Measurements from ENCODE around the gene CELA2A.
A peak's percentile ranks its signal among the peaks of the same experiment; 100 is the strongest.
"Not testable (repeated sequence)": the region's sequence is repeated elsewhere in the genome, so short reads cannot be mapped to it uniquely, and the experiment has no call there.

Gene CELA2A

GRCh38 chr1:15424981-15425380, 31.6 kb upstream of the CELA2A start:
- no peak for DNase-seq (ENCODE audit: low read depth in 2 of 2)

DNA sequence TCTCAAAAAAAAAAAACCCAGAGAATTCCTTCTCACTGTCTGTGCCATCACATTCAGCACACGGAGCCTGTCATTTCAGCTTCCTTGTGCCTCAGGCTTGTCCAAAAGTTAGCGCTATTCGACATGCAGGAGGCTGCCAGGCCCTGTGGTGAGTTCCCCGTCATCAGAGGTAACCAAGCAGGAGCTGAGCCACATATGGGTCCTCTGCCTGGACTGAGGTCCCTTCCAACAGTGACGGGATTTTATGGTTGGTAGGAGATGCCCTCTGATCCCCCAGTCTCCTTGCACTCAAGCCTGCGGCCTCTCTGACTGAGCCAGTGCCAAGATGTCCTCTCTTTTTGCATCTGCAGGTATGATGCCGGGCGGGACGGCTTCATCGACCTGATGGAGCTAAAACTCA, 31.0 kb upstream of the CELA2A start:
- DNase-seq (ENCODE audit: low read depth in 2 of 2) = no peak

DNA sequence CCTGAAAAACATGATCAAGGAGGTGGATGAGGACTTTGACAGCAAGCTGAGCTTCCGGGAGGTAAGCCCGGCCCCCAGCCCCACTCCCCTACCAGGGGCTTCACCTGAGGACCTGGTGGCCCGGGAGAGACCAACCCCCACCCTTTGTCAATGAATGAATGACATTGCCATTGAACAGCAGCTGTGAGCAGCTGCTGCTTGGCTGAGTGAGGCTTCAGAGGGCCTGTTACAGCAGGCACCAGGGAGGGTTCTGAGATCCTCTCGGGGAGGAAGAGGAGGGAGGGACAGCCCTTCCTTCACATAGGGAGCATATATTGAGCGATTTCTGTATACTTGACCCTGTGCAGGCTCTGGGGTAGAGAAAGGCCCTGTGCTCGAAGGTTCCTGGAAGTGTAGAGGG, 30.6 kb upstream of the CELA2A start:
- no peak for DNase-seq (ENCODE audit: low read depth in 2 of 2)

DNA sequence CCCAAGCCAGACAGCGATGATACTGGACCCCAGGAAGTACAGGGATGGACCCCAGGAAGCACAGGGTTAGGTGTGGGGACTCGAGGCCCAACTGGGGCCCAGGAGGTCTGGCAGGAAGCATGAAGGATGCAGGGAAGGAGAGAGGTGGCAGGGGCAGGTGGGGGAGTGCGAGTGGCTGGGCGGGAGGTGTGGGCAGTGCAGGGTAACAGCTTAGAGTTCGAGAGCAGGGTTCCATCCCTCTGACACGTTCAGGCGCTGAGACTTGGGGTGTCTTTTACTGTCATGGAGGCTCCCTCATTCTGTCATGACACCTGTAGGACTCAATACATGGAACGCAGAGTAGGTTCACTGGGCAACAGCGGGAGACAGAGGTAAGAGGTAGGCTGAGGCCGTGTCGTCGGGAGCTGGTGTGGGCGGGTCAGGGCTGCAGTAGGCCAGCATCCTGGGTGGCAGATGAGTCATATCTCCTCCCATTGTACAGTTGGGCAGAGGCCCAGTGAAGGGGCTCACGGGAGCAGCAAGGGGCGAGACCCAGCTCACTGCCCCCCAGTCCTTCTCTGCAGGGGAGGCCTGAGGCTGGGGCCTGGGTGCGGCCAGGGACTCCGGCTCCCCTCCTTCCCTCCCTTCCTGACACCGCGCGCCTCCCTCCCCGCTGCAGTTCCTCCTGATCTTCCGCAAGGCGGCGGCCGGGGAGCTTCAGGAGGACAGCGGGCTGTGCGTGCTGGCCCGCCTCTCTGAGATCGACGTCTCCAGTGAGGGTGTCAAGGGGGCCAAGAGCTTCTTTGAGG, 29.8 kb upstream of the CELA2A start:
- no peak for DNase-seq (ENCODE audit: low read depth in 2 of 2)

- DNase-seq (ENCODE audit: low read depth in 2 of 2) = no peak
Measured at GRCh38 chr1:15427280-15427666, 29.3 kb upstream of the CELA2A start.

DNA sequence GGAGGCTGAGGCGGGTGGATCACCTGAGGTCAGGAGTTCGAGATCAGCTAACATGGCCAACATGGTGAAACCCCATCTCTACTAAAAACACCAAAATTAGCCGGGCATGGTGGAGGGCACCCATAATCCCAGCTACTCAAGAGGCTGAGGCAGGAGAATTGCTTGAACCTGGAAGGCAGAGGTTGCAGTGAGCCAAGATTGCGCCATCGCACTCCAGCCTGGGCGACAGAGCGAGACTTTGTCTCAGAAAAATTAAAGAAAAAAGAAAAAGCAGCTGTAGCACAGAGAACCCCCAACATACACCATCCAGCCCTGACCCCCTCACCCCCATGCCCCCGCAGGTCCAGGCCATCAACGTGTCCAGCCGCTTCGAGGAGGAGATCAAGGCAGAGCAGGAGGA, 28.3 kb upstream of the CELA2A start:
- not testable (repeated sequence) for DNase-seq (ENCODE audit: low read depth in 2 of 2)

DNA sequence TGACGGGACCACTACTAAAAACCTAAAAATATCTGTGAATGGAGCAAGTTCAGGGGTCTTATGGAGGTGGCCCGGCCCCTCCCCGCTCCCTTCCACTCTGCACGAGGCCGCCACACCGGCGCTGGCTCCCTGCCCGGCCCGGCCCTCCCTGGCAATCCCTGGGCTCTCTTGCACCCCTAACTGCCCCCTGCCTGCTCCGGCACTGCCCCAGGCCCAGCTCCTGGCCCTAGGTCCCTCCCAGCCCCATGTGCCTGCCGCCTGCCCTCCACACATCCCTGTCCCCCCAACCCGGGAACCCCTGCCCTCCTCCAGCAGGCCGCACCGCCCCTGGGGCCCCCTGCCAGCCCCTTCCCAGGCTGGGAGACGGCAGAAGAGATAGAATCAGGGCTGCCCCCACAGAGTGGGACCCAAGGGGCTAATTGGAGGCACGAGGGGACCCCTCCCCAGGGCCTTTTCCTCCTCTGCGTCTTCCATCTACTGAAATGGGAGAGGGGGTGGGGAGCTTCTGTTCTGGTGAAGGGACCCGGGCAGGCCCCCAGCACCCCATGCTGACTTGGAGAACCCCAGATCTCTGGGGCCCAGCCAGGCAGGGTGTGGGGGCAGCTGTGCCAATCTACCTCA, 27.6 kb upstream of the CELA2A start:
- DNase-seq (ENCODE audit: low read depth in 2 of 2) = no peak

- no peak for DNase-seq (ENCODE audit: low read depth in 2 of 2)
Measured at GRCh38 chr1:15429701-15430149, 26.8 kb upstream of the CELA2A start.

DNA sequence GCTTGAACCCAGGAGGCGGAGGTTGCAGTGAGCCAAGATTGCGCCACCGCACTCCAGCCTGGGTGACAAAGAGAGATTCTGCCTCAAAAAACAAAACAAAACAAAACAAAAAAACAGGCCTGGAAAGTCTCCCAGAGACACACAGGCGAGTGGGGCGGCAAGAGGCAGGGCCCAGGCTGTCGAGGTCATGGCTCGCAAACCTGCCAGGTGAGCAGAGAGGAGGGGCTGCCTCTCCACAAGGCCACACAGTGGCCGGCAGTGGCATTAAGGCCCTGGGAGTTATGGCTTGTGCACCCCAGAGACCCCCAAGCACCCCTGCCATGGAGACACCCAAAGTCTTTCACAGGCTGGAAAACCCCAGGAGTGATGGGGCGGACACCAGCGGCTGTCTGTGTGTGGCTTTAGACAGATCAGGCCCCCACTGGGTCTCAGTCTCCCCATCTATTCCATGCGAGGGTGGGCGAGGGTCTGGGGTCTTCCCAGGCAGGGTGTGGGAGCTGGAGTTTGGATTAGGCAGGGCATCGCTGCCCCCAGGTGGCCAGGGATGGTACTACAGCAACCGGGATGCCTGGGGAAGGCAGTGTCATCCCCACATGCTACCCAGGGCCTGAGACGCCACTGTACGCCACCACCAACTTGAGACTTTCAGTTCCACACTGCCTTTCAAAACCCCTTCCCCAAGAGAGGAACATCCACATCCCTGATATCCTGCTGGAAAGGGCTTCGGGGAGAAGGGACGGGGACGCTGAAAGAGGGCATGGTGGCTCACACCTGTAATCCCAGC, 25.6 kb upstream of the CELA2A start:
- peak; percentile 55 to 63 for DNase-seq (ENCODE audit: low read depth in 2 of 2)

DNA sequence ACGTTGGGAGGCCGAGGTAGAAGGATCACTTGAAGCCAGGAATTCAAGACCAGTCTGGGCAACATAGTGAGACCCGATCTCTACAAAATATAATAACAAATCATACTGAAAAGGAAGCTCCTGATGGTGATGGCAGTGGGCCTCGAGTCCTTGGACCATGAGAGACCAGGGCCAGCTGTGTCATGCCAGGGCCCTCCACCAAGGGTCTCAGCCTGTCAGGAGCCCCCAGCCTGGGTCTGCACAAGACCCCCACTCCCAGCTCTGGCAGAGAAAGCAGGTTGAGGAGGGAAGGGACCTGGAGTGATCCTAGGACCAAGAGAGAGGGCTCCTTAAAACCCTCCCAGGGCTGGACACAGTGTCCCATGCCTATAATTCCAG, 25.0 kb upstream of the CELA2A start:
- no peak for DNase-seq (ENCODE audit: low read depth in 2 of 2)

DNA sequence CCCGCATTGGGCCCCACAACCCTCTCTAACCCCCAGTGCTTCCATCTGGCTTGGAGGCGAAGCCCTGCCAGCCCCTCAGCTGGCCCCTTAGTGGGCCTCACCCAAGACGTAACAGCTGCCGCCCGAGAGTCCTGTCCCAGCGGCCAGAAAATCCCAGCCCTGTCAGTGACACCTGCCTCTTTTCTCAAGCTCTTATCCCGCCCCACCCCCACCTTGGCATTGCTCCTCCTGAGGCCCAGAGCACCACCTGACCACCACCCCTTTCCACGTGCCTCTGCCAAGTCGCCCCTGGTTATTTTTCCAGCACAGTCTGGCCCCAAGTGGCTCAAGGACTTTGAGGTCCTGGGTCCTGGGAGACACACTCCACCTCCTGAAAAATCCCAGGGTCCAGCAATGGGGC, 24.2 kb upstream of the CELA2A start:
- no peak for DNase-seq (ENCODE audit: low read depth in 2 of 2)

DNA sequence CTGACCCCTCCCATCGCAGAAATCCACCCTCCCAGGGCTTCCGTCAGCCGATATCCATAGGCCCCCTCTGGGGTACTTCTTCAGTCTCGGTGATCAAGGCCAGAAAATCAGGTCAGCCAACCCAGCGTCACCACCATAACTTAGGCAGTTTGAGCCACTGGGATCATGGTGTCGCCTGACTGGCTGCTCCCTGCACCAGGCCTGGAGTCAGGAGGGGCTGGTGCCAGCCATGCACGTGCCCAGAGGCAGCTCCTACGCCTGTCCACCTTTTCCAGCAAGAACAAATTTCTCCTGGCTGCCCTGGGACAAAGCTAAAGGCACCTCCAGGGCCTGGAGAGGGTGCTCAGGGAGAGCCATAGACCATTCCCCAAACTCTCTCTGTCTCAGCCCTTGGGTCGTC, 23.1 kb upstream of the CELA2A start:
- DNase-seq (ENCODE audit: low read depth in 2 of 2) = no peak

DNA sequence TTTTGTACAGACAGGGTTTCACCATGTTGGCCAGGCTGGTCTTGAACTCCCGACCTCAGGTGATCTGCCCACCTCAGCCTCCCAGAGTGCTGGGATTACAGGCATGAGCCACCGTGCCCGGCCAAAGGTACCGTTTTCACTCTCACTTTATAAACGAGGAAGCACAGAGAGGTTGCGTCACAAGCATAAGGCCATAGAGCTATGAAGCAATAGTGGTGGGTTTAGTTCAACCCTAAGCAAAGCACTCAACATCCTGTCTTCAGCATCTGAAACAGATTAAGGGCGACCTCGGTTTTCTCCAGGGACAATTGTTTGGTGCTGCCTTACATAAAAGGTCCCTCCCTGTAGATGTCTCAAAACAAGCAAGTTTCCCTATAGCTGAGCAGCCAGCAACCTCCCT, 21.8 kb upstream of the CELA2A start:
- not testable (repeated sequence) for DNase-seq (ENCODE audit: low read depth in 2 of 2)

DNA sequence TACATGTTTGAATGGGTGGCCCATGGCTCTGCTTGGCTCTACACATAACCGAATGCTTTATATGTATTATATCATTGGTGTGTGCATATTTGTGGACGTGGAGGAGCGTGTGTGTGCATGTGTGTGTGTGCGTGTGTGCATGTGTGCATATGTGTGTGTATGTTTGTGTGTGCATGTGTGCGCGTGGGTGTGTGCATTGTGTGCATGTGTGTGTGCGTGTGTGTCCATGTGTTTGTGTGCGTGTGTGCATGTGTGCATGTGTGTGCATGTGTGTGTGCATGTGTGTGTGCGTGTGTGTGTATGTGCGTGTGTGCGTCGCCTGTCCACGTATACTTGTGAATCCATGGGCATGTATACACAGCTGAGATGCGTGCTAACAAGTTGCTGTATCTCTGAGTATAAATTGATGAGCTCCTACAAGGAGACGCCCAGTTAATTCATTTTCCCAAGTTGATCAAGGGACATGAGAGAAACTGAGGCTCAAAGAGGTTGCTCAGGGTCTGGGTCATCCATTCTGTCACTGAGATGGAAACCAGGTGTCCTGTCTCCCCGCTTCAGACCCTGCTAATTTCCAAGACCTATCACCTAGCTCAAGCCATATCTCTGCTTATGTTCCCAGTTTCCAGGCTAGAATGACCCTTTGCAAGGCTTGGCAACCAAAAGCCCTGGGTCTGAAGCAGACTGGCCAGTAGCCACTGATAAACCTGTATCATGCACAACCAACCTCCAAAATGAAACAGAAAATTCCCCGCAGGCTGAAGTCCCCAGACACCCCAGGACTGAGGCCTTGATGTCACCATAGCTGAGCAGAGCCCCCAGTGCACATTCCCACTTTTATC, 21.1 kb upstream of the CELA2A start:
- no peak for DNase-seq (ENCODE audit: low read depth in 2 of 2)

GRCh38 chr1:15436881-15437442, 19.6 kb upstream of the CELA2A start:
- no peak for DNase-seq (ENCODE audit: low read depth in 2 of 2)

DNA sequence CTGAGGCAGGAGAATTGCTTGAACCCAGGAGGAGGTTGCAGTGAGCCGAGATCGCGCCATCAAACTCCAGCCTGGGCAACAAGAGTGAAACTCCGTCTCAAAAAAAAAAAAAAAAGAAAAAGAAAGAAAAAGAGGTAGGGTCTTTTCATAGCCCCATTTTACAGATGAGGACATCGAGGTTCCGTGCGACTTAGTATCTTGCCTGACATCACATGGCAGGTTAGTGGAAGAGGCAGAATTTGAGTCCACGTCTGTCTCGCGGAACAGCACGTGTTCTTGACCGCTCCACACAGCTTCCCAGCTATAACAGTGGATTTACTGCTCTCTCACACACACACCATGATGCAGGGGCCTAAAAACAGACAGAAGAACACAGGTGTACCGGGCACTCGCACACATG, 17.2 kb upstream of the CELA2A start:
- DNase-seq (ENCODE audit: low read depth in 2 of 2) = no peak

DNA sequence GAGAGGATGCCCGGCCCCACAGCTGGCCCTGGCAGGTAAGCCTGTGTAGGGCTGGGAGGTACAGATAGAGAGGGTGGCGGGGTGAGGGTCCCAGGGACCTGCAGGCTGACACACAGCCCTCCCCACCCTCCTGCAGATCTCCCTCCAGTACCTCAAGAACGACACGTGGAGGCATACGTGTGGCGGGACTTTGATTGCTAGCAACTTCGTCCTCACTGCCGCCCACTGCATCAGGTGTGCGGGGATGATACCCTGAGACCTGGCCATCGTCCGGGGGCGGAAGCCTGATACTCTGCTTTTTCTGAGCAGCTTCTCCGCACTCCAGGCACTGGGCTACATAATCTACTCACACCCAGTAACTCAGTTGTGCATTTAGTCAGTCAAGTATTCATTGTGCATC, 16.2 kb upstream of the CELA2A start:
- no peak for DNase-seq (ENCODE audit: low read depth in 2 of 2)

GRCh38 chr1:15441247-15441646, 15.3 kb upstream of the CELA2A start:
- DNase-seq (ENCODE audit: low read depth in 2 of 2) = no peak

- no peak for DNase-seq (ENCODE audit: low read depth in 2 of 2)
Measured at GRCh38 chr1:15442119-15442518, 14.4 kb upstream of the CELA2A start.

DNA sequence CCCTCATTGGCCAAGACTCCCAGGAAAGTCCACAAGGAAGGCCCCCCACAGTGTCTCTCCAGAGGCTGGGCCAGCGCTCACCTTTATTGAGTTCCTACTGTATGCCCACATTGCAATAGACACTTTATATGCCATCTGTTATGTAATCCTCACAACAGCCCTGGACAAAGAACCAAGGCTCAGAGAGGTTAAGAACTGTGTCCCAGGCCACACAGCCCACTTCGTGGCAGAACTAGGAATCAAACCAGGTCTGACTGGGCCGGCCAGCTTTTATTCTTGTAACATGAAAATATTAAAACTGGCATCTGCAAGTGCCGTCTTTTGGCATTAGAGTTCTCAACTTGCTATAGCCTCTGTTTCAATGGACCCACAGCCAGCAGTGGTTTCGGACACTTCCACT, 13.8 kb upstream of the CELA2A start:
- no peak for DNase-seq (ENCODE audit: low read depth in 2 of 2)

DNA sequence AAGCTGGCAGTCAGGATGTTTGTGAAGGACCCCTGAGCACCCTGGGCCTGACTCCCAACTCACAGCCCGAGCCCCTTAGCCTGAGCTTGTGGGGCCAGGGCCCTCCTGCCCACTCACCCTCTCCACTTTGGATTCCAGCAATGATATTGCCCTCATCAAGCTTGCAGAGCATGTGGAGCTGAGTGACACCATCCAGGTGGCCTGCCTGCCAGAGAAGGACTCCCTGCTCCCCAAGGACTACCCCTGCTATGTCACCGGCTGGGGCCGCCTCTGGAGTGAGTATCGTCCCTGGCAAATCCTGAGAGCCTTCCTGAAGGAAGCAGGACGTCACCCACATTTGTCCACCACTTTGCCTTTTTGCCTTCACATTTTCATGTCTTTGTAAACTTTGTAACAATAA, 13.3 kb upstream of the CELA2A start:
- no peak for DNase-seq (ENCODE audit: low read depth in 2 of 2)

All from stimulated activated CD8-positive, alpha-beta memory T cell treated with anti-CD3 and anti-CD28 coated beads, Interleukin-2, amount 100 ng/mL, for 1 hour (primary cell).